ENCODE results near the gene SEC61G. TPM values are rescaled to one million over a fixed set of nuclear protein-coding genes. Genes with fewer than 3 reads are reported as not detected.

SEC61G gene
- total RNA-seq, 1 donor from 2014 or later = 87.6 TPM

- TF ChIP-seq, protein P1, sequence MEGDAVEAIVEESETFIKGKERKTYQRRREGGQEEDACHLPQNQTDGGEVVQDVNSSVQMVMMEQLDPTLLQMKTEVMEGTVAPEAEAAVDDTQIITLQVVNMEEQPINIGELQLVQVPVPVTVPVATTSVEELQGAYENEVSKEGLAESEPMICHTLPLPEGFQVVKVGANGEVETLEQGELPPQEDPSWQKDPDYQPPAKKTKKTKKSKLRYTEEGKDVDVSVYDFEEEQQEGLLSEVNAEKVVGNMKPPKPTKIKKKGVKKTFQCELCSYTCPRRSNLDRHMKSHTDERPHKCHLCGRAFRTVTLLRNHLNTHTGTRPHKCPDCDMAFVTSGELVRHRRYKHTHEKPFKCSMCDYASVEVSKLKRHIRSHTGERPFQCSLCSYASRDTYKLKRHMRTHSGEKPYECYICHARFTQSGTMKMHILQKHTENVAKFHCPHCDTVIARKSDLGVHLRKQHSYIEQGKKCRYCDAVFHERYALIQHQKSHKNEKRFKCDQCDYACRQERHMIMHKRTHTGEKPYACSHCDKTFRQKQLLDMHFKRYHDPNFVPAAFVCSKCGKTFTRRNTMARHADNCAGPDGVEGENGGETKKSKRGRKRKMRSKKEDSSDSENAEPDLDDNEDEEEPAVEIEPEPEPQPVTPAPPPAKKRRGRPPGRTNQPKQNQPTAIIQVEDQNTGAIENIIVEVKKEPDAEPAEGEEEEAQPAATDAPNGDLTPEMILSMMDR (IDR thresholded peaks at IDR 0.05) = no peak
- ATAC-seq (peak; percentile 35), DNase-seq (no peak)
- no peak overlapping the region for H3K27ac ChIP-seq
- intact Hi-C loops (cut with DNase I) = no loop called here
- H3K27me3 ChIP-seq = no peaks in the 10 kb centered on the region
- no peaks in the 10 kb centered on the region for H3K36me3 ChIP-seq
- H3K4me3 ChIP-seq = no peak overlapping the region
- no peaks in the 10 kb centered on the region for H3K4me1 ChIP-seq
- H3K9me3 ChIP-seq = no peaks in the 10 kb centered on the region
These were observed 23.8 kb upstream of the SEC61G start for GRCh38 chr7:54782829-54783228.

DNA sequence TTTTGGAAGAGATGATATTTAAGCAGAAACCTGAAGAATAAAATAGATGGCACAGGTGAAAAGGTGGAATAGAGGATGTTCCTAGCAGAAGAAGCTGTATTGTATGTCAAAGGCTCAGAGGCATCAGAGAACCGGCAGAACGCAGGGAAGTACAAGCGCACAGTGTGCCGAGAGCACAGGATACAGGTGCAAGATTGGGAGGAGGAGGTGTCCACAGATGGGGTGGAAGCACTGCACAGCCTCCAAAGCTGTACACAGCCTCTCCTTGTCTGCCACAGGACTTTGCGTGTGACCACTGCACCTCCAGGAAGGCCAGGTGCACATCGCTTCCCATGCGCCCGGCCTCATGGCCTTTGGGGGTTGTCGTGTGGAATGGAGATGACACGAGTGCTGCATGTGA lies 23.3 kb upstream of the SEC61G start:
- intact Hi-C loops (cut with DNase I) = no loop called here
- Histone ChIP-seq H3K36me3 (no peaks in the 10 kb centered on the region), H3K27ac (no peak overlapping the region), H3K9me3 (no peaks in the 10 kb centered on the region), H3K4me1 (no peaks in the 10 kb centered on the region), H3K4me3 (no peak overlapping the region), H3K27me3 (no peaks in the 10 kb centered on the region)
- TF ChIP-seq, protein P1 (IDR thresholded peaks at IDR 0.05) = no peak
- ATAC-seq = no peak
- no peak for DNase-seq

DNA sequence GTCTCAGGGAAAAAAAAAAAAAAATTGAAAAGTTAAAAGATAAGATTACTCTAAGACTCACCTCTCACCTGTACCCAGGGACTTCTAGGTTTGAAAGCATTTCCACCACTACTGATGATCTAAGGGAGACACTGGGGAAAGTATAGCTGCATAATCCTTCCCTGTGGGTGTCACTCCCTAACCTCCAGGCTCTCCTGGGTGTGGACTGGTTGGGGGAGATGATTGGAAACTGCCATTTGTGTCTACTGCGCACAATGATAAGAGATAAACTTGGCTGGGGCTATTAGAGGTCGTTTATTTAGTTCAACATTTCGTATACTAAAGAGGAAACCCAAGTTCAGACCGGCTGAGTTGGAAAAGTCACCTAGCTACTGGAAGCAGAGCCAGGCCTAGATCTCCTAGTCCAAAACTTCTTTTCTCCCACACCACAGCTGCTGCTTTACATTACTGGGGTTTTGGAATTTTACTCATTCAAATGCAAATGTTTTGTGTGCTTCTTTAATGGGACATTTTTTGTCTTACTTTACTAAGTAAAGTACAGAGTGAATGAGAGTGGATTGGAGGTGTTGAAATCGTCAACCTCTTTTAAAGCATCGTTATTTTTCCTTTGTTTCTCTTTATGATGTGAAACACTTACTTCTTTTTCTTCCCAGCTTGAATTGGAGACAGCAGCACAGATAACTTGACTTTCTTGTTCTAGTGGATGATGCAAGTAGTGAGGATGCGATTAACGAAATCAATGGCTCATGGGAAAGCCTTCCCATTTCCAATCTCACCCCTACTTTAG lies 22.3 kb upstream of the SEC61G start:
- no peak overlapping the region for H3K4me3 ChIP-seq
- H3K27me3 ChIP-seq = no peaks in the 10 kb centered on the region
- DNase-seq = no peak
- no peaks in the 10 kb centered on the region for H3K4me1 ChIP-seq
- intact Hi-C loops (cut with DNase I) = no loop called here
- H3K9me3 ChIP-seq = no peaks in the 10 kb centered on the region
- no peaks in the 10 kb centered on the region for H3K36me3 ChIP-seq
- TF ChIP-seq, protein P1 (IDR thresholded peaks at IDR 0.05) = no peak
- no peak for ATAC-seq
- no peak overlapping the region for H3K27ac ChIP-seq

- Histone ChIP-seq H3K4me1 (no peaks in the 10 kb centered on the region), H3K27ac (no peak overlapping the region), H3K36me3 (no peaks in the 10 kb centered on the region), H3K4me3 (no peak overlapping the region), H3K27me3 (no peaks in the 10 kb centered on the region), H3K9me3 (no peaks in the 10 kb centered on the region)
- intact Hi-C loops (cut with DNase I) = no loop called here
- TF ChIP-seq, protein P1 (IDR thresholded peaks at IDR 0.05) = no peak
- DNase-seq (no peak), ATAC-seq (no peak)
These were observed 21.5 kb upstream of the SEC61G start for GRCh38 chr7:54780490-54780889.

- Histone ChIP-seq H3K36me3 (no peaks in the 10 kb centered on the region), H3K27me3 (no peaks in the 10 kb centered on the region), H3K9me3 (no peaks in the 10 kb centered on the region), H3K4me3 (no peak overlapping the region), H3K27ac (no peak overlapping the region), H3K4me1 (no peaks in the 10 kb centered on the region)
- intact Hi-C loops (cut with DNase I) = no loop called here
- DNase-seq (no peak), ATAC-seq (no peak)
- TF ChIP-seq, protein P1 (IDR thresholded peaks at IDR 0.05) = no peak
These were observed 19.9 kb upstream of the SEC61G start for GRCh38 chr7:54778696-54779540.
